Tibial nerve (tissue), 4 donors: ENCODE data around the gene ABCF2. TPM values are rescaled to one million over a fixed set of nuclear protein-coding genes. Genes with fewer than 3 reads are reported as not detected.
A peak's percentile ranks its signal among the peaks of the same experiment; 100 is the strongest.

ENCODE experiments used
- DNase-seq, 2 donors: peaks; one replicate each; pipeline ENCODE4 v3.0.0-alpha.2; 2019; ENCODE audit warnings: low spot score in 2 of 2
- H3K27ac ChIP-seq, 4 donors: fragments of 200-600 bp; sonication (generic) in 3 of 4; one replicate each; pipeline ENCODE4 v1.5.1; 2017 to 2019; ENCODE audit warnings: mild to moderate bottlenecking in 1 of 4
- H3K27me3 ChIP-seq, 2 donors: fragments of 200-600 bp; sonication (generic) in 1 of 2; one replicate each; pipeline versions ENCODE4 v1.5.1 to v1.6.0; 2017 to 2019
- H3K36me3 ChIP-seq, 3 donors: fragments of 200-600 bp; sonication (generic); one replicate each; pipeline ENCODE4 v1.5.1; 2018 to 2019
- H3K4me1 ChIP-seq, 4 donors: fragments of 200-600 bp; sonication (generic) in 3 of 4; one replicate each; pipeline ENCODE4 v1.5.1; 2017 to 2019
- H3K4me3 ChIP-seq, 4 donors: fragments of 200-600 bp; sonication (generic) in 3 of 4; one replicate each; pipeline ENCODE4 v1.5.1; 2017 to 2019; ENCODE audit warnings: mild to moderate bottlenecking in 1 of 4, moderate library complexity in 1 of 4
- H3K9me3 ChIP-seq, 4 donors: fragments of 200-600 bp; sonication (generic) in 3 of 4; one replicate each; pipeline ENCODE4 v1.5.1; 2017 to 2019
- CTCF ChIP-seq, 5 experiments: fragments of 200-600 bp in 3 of 5; fragments of 450-650 bp in 2 of 5; sonication (generic) in 3 of 5; IDR thresholded peaks; one replicate each; pipeline ENCODE4 v1.5.1; 2016 to 2019; ENCODE audit warnings: antibody characterized with exemption in 5 of 5, mild to moderate bottlenecking in 3 of 5, moderate library complexity in 2 of 5
- EP300 ChIP-seq, 2 donors: sonication (generic); formaldehyde crosslinking; IDR thresholded peaks; one replicate each; pipeline ENCODE4 v1.6.1; 2017; ENCODE audit warnings: antibody characterized with exemption in 2 of 2, mild to moderate bottlenecking in 1 of 2
- POLR2A ChIP-seq, 2 donors: fragments of 450-650 bp; IDR thresholded peaks; one replicate each; pipeline ENCODE4 v1.6.1; 2017; ENCODE audit warnings: antibody characterized with exemption in 2 of 2, mild to moderate bottlenecking in 2 of 2, moderate library complexity in 2 of 2
- WGBS, 2 donors: methylation state at CpG; one replicate each; pipeline ENCODE4 v1.1.5; 2018; 5-methylcytosine and 5-hydroxymethylcytosine counted together
- total RNA-seq, 4 donors: library from RNA; depleted of rRNA; stranded (reverse); fragments of >200 nt; gene quantifications; one replicate each; pipeline ENCODE4 v1.1.0, GENCODE V29; 2016

ABCF2 gene
- total RNA-seq, 4 donors from 2014 or later: 34.3 to 72.9 (median 34.9) TPM

DNA sequence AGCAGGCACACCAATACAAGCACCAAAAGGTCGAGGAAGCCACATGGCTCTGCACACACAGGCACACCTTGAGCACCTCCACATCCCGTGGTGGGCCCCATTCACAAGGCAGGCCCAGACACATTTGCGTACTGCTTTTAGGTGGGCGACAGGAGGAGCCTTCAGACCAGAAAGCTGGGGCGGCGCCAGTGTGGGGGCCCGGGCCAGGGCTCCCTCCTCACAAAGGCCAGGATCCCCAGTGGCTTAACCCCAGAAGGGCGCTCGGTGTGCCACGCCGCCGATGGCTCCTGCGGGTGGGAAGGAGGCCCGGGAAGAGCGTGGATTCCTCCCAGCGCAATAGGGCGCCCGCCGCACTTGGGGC lies 24.3 kb upstream of the ABCF2 start:
- peak overlapping the region; percentile 85 to 98 (median 93) for H3K27ac ChIP-seq
- peak overlapping the region; percentile 39 to 77 (median 48) for H3K4me3 ChIP-seq
- TF ChIP-seq EP300 (IDR thresholded peaks at IDR 0.05) (no peak), CTCF (IDR thresholded peaks at IDR 0.05) (no peak), POLR2A (IDR thresholded peaks at IDR 0.05) (no peak)
- no peaks in the 10 kb centered on the region for H3K9me3 ChIP-seq
- WGBS, 2 donors: 2 to 10% methylated on average over 3 to 18 of the region's 19 CpGs
- peaks cover 0 to 61% (median 34%) of the 10 kb centered on the region in 4 donors for H3K4me1 ChIP-seq
- H3K36me3 ChIP-seq: no peaks in the 10 kb centered on the region
- DNase-seq: no peak
- no peaks in the 10 kb centered on the region for H3K27me3 ChIP-seq

DNA sequence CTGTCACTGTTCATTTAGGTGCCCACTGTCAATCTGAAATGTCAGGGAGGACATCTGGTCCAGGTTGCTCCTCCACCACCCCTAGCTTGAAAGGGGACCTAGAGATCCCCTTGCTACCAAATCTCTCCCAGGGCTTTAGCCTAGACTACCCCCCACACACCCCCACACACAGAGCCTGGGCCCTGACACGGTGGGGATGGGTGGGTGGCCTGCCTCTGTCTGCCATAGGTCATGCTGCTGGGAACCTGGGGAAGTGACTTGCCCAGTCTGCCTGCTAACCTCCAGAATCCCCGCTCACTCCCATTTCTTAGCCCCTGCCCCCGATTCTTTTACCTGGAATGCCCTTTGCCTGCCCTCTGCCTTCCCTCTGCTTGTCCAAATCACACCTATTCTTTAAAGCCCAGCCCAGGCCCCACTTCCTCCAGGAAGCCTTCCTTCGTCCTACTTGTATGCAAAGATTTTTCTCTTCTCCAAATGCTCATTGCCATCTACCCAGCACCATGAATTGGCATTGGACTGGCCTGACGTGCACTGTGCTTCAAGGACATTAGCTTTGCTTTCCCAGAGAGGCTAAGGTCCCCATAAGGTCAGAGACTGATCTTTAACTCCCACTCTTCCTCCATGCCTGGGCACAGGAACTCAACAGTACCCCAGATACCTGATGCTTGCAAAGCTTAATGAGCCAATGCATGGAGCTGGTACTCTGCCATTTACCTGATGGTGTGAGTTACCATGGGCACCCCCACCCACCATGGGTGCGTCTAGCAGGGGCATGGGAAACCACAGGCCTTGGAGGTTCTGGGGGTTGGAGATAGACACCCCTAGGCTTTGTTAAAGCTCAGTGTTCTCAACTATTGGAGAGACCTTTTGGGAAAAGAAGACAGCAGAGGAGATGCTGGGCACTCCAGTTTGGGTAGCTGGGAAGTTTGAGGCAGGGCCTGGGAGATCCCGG lies 23.5 kb upstream of the ABCF2 start:
- TF ChIP-seq CTCF (IDR thresholded peaks at IDR 0.05) (no peak), EP300 (IDR thresholded peaks at IDR 0.05) (no peak), POLR2A (IDR thresholded peaks at IDR 0.05) (no peak)
- H3K27ac ChIP-seq: peak overlapping the region; percentile 85 to 98 (median 93)
- H3K4me1 ChIP-seq: peaks cover 0 to 69% (median 42%) of the 10 kb centered on the region in 4 donors
- peak overlapping the region in 2 of 4 donors; percentile 39 to 81 for H3K4me3 ChIP-seq
- WGBS, 2 donors: 53 to 59% methylated on average over 7 of the region's 7 CpGs
- no peaks in the 10 kb centered on the region for H3K9me3 ChIP-seq
- no peak for DNase-seq
- H3K36me3 ChIP-seq: no peaks in the 10 kb centered on the region
- no peaks in the 10 kb centered on the region for H3K27me3 ChIP-seq

- H3K27me3 ChIP-seq: no peaks in the 10 kb centered on the region
- H3K4me3 ChIP-seq: peak overlapping the region; percentile 59 to 81 (median 74)
- DNase-seq: no peak
- H3K36me3 ChIP-seq: no peaks in the 10 kb centered on the region
- no peaks in the 10 kb centered on the region for H3K9me3 ChIP-seq
- peaks cover 0 to 77% (median 49%) of the 10 kb centered on the region in 4 donors for H3K4me1 ChIP-seq
- WGBS, 2 donors: 5 to 13% methylated on average over 5 of the region's 5 CpGs
- TF ChIP-seq EP300 (IDR thresholded peaks at IDR 0.05) (no peak), CTCF (IDR thresholded peaks at IDR 0.05) (no peak), POLR2A (IDR thresholded peaks at IDR 0.05) (no peak)
- H3K27ac ChIP-seq: peak overlapping the region; percentile 85 to 98 (median 93)
Observed at GRCh38 chr7:151249732-151250072, 22.7 kb upstream of the ABCF2 start.

- Histone ChIP-seq H3K4me1 (peaks cover 0 to 82% (median 53%) of the 10 kb centered on the region in 4 donors), H3K36me3 (no peaks in the 10 kb centered on the region), H3K9me3 (no peaks in the 10 kb centered on the region), H3K27ac (peak overlapping the region; percentile 85 to 98 (median 93)), H3K27me3 (no peaks in the 10 kb centered on the region), H3K4me3 (peak overlapping the region; percentile 59 to 81 (median 74))
- TF ChIP-seq POLR2A (IDR thresholded peaks at IDR 0.05) (peak; percentile 32 to 62), CTCF (IDR thresholded peaks at IDR 0.05) (no peak), EP300 (IDR thresholded peaks at IDR 0.05) (peak in 1 of 2 donors; percentile 76)
- 1% methylated on average over 29 to 41 of the region's 45 CpGs for WGBS, 2 donors
- DNase-seq: peak; percentile 48 to 55
Observed at GRCh38 chr7:151249034-151249731, 22.2 kb upstream of the ABCF2 start.
